Transverse colon (tissue), 4 donors: ENCODE results near the gene LZIC. TPM values are rescaled to one million over a fixed set of nuclear protein-coding genes. Genes with fewer than 3 reads are reported as not detected.

Source experiments
- DNase-seq: peaks from one replicate; pipeline ENCODE4 v3.0.0-alpha.2; 2019
- H3K27ac ChIP-seq, 4 donors: fragments of 200-600 bp; sonication (generic); 2 replicates each; pipeline ENCODE4 v1.5.1; 2016 to 2018; ENCODE audit warnings: inconsistent platforms in 4 of 4
- H3K27me3 ChIP-seq: fragments of 200-600 bp; sonication (generic); 2 replicates; pipeline ENCODE4 v1.5.1; 2017; ENCODE audit warnings: inconsistent platforms
- H3K36me3 ChIP-seq, 4 donors: fragments of 200-600 bp; sonication (generic); 2 replicates each; pipeline ENCODE4 v1.5.1; 2017 to 2019; ENCODE audit warnings: inconsistent platforms in 4 of 4
- H3K4me1 ChIP-seq, 4 donors: fragments of 200-600 bp; sonication (generic); 2 replicates each; pipeline ENCODE4 v1.5.1; 2017 to 2020; ENCODE audit warnings: inconsistent platforms in 4 of 4
- H3K4me3 ChIP-seq, 4 donors: fragments of 200-600 bp; sonication (generic); 1 replicate in 1 of 4; 2 replicates in 3 of 4; pipeline versions ENCODE4 v1.5.1 to v1.6.1; 2017 to 2019; ENCODE audit warnings: inconsistent platforms in 4 of 4
- H3K9me3 ChIP-seq, 2 donors: fragments of 200-600 bp; sonication (generic); 2 replicates each; pipeline ENCODE4 v1.5.1; 2017 to 2019; ENCODE audit warnings: inconsistent platforms in 2 of 2
- CTCF ChIP-seq, 5 experiments: fragments of 200-600 bp in 3 of 5; fragments of 450-650 bp in 2 of 5; sonication (generic) in 3 of 5; IDR thresholded peaks; 1 replicate in 2 of 5; 2 replicates in 3 of 5; pipeline ENCODE4 v1.5.1; 2016 to 2017; ENCODE audit warnings: antibody characterized with exemption in 5 of 5, inconsistent platforms in 3 of 5, mild to moderate bottlenecking in 2 of 5, moderate library complexity in 1 of 5
- EP300 ChIP-seq: sonication (generic); formaldehyde crosslinking; IDR thresholded peaks from one replicate; pipeline ENCODE4 v1.6.1; 2017; ENCODE audit warnings: antibody characterized with exemption, low read depth
- POLR2A ChIP-seq: fragments of 450-650 bp; IDR thresholded peaks from one replicate; pipeline ENCODE4 v1.6.1; 2016; ENCODE audit warnings: antibody characterized with exemption, mild to moderate bottlenecking, moderate library complexity
- POLR2AphosphoS5 ChIP-seq, 3 donors: sonication (generic); formaldehyde crosslinking; IDR thresholded peaks; one replicate each; pipeline ENCODE4 v1.6.1; 2016; ENCODE audit warnings: antibody characterized with exemption in 3 of 3
- WGBS, 2 donors: methylation state at CpG; one replicate each; pipeline ENCODE4 v1.1.5; 2018; ENCODE audit warnings: low coverage in 1 of 2; 5-methylcytosine and 5-hydroxymethylcytosine counted together
- in situ Hi-C, 4 donors: fragments of 200-750 bp; cut with MboI; loops; one replicate each; pipeline versions ENCODE4 v1.15.0 to v1.15.1; 2017; ENCODE audit warnings: low sequenced_read_pairs in 3 of 4, low pct_ligation_motif_present in 1 of 4, low pct_unique_long_range_greater_than_20kb in 1 of 4
- intact Hi-C: fragments of 100-400 bp; cut with DNase I; formaldehyde crosslinking; loops from one replicate; pipeline ENCODE4 v1.15.1; 2023; ENCODE audit warnings: low total_unique reads
- total RNA-seq, 4 donors: library from RNA; depleted of rRNA; stranded (reverse); fragments of >200 nt; gene quantifications; one replicate each; pipeline ENCODE4 v1.1.0, GENCODE V29; 2016

The LZIC gene
- total RNA-seq, 4 donors from 2014 or later, result 10.7 to 41.0 (median 26.6) TPM

GRCh38 chr1:9883585-9884449, 59.4 kb downstream of the LZIC start:
- Histone ChIP-seq H3K4me1 (peaks cover 0 to 3% (median 0%) of the 10 kb centered on the region in 4 donors), H3K27ac (no peak overlapping the region), H3K9me3 (no peaks in the 10 kb centered on the region), H3K36me3 (no peaks in the 10 kb centered on the region), H3K27me3 (no peaks in the 10 kb centered on the region), H3K4me3 (no peak overlapping the region)
- in situ Hi-C loops (no loop called here), intact Hi-C loops (no loop called here)
- no peak for TF ChIP-seq POLR2AphosphoS5 (IDR thresholded peaks at IDR 0.05)
- no peak for TF ChIP-seq POLR2A
- TF ChIP-seq EP300, result no peak
- no peak for TF ChIP-seq CTCF (IDR thresholded peaks at IDR 0.05)
- WGBS, 2 donors, result 83 to 87% methylated on average over 1 to 11 of the region's 11 CpGs
- DNase-seq, result no peak

DNA sequence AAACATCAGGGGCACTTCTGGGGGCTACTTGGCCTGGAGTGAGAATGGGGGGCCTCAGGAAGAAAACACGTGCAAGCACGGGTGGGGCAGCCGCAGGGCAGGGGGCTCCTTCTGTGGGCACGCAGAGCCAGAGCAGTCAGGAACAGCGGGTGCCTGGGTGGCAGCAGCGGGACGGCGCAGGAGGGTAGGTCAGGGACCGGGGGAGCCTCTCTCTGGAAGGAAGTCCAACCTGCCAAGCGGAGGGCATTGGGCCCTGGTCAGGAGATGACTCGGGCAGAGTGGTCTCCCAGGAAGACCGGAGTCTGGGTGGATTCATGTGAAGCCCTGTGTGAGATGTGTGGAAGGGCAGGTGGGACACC, 60.3 kb downstream of the LZIC start:
- Histone ChIP-seq H3K27me3 (no peaks in the 10 kb centered on the region), H3K36me3 (no peaks in the 10 kb centered on the region), H3K27ac (no peak overlapping the region), H3K4me3 (no peak overlapping the region), H3K9me3 (no peaks in the 10 kb centered on the region), H3K4me1 (peaks cover 0 to 3% (median 0%) of the 10 kb centered on the region in 4 donors)
- TF ChIP-seq POLR2A (no peak), POLR2AphosphoS5 (IDR thresholded peaks at IDR 0.05) (no peak), CTCF (IDR thresholded peaks at IDR 0.05) (no peak), EP300 (no peak)
- intact Hi-C loops (no loop called here), in situ Hi-C loops (no loop called here)
- 96 to 100% methylated on average over 3 to 12 of the region's 12 CpGs for whole genome bisulfite sequencing, 2 donors
- no peak for DNase-seq

GRCh38 chr1:9882296-9882944, 60.8 kb downstream of the LZIC start:
- DNase-seq, result no peak
- 59 to 86% methylated on average over 6 to 12 of the region's 12 CpGs for WGBS, 2 donors

More at GRCh38 chr1:9882296-9882944, 60.8 kb downstream of the LZIC start:
- no peak overlapping the region for H3K4me3 ChIP-seq
- H3K9me3 ChIP-seq, result no peaks in the 10 kb centered on the region
- TF ChIP-seq CTCF (IDR thresholded peaks at IDR 0.05) (no peak), POLR2AphosphoS5 (IDR thresholded peaks at IDR 0.05) (no peak), EP300 (no peak), POLR2A (no peak)
- intact Hi-C loops (no loop called here), in situ Hi-C loops (no loop called here)
- no peaks in the 10 kb centered on the region for H3K36me3 ChIP-seq
- H3K4me1 ChIP-seq, result peaks cover 0 to 4% (median 3%) of the 10 kb centered on the region in 4 donors
- H3K27ac ChIP-seq, result no peak overlapping the region
- no peaks in the 10 kb centered on the region for H3K27me3 ChIP-seq
